Measurements from ENCODE around the gene ACKR1. TPM values are rescaled to one million over a fixed set of nuclear protein-coding genes. Genes with fewer than 3 reads are reported as not detected.

The ACKR1 gene
- total RNA-seq, 1 donor from 2014 or later, result 642 TPM

- DNase-seq (ENCODE audit: low spot score in 2 of 2), result no peak
- Histone ChIP-seq H3K27ac (no peak overlapping the region), H3K4me1 (no peaks in the 10 kb centered on the region), H3K4me3 (no peak overlapping the region), H3K9me3 (no peaks in the 10 kb centered on the region), H3K27me3 (no peaks in the 10 kb centered on the region), H3K36me3 (no peaks in the 10 kb centered on the region)
- no peak for TF ChIP-seq CTCF (IDR thresholded peaks at IDR 0.05)
- intact Hi-C loops (cut with DNase I), result no loop called here
Measured at GRCh38 chr1:159181328-159182024, 23.2 kb upstream of the ACKR1 start.

- no peak overlapping the region for H3K27ac ChIP-seq
- no peaks in the 10 kb centered on the region for H3K27me3 ChIP-seq
- intact Hi-C loops (cut with DNase I), result no loop called here
- no peaks in the 10 kb centered on the region for H3K4me1 ChIP-seq
- H3K9me3 ChIP-seq, result no peaks in the 10 kb centered on the region
- DNase-seq (ENCODE audit: low spot score in 2 of 2), result no peak
- no peak for TF ChIP-seq CTCF (IDR thresholded peaks at IDR 0.05)
- no peak overlapping the region for H3K4me3 ChIP-seq
- H3K36me3 ChIP-seq, result no peaks in the 10 kb centered on the region
Measured at GRCh38 chr1:159184201-159184600, 20.5 kb upstream of the ACKR1 start.

- Histone ChIP-seq H3K27me3 (no peaks in the 10 kb centered on the region), H3K4me3 (no peak overlapping the region), H3K36me3 (no peaks in the 10 kb centered on the region), H3K27ac (no peak overlapping the region), H3K9me3 (no peaks in the 10 kb centered on the region), H3K4me1 (no peaks in the 10 kb centered on the region)
- DNase-seq (ENCODE audit: low spot score in 2 of 2), result no peak
- no peak for TF ChIP-seq CTCF (IDR thresholded peaks at IDR 0.05)
- intact Hi-C loops (cut with DNase I), result no loop called here
Measured at GRCh38 chr1:159185121-159185520, 19.6 kb upstream of the ACKR1 start.

- H3K4me1 ChIP-seq, result no peaks in the 10 kb centered on the region
- no peak for TF ChIP-seq CTCF (IDR thresholded peaks at IDR 0.05)
- no peak for DNase-seq (ENCODE audit: low spot score in 2 of 2)
- no peaks in the 10 kb centered on the region for H3K27me3 ChIP-seq
- no peaks in the 10 kb centered on the region for H3K9me3 ChIP-seq
- H3K4me3 ChIP-seq, result no peak overlapping the region
- H3K27ac ChIP-seq, result no peak overlapping the region
- no peaks in the 10 kb centered on the region for H3K36me3 ChIP-seq
- intact Hi-C loops (cut with DNase I), result no loop called here
Measured at GRCh38 chr1:159187033-159187432, 17.6 kb upstream of the ACKR1 start.

- H3K27me3 ChIP-seq, result no peaks in the 10 kb centered on the region
- H3K36me3 ChIP-seq, result no peaks in the 10 kb centered on the region
- TF ChIP-seq CTCF (IDR thresholded peaks at IDR 0.05), result no peak
- H3K27ac ChIP-seq, result no peak overlapping the region
- H3K4me3 ChIP-seq, result peak overlapping the region in 1 of 2 donors; percentile 50
- H3K9me3 ChIP-seq, result no peaks in the 10 kb centered on the region
- no peaks in the 10 kb centered on the region for H3K4me1 ChIP-seq
- no peak for DNase-seq (ENCODE audit: low spot score in 2 of 2)
- intact Hi-C loops (cut with DNase I), result no loop called here
Measured at GRCh38 chr1:159187647-159188374, 16.9 kb upstream of the ACKR1 start.

Measured in ascending aorta (tissue), 2 donors.